Activated CD4-positive, alpha-beta T cell treated with anti-CD3 and anti-CD28 coated beads, Interleukin-2, amount 50 U/mL, for 24 hours (primary cell): ENCODE measurements around the gene PIK3AP1.

Experiments used
- DNase-seq, 2 donors: peaks; one replicate each; pipeline ENCODE4 v3.0.0-alpha.2; 2020; ENCODE audit warnings: low read depth in 1 of 2, low spot score in 1 of 2

The PIK3AP1 gene

DNA sequence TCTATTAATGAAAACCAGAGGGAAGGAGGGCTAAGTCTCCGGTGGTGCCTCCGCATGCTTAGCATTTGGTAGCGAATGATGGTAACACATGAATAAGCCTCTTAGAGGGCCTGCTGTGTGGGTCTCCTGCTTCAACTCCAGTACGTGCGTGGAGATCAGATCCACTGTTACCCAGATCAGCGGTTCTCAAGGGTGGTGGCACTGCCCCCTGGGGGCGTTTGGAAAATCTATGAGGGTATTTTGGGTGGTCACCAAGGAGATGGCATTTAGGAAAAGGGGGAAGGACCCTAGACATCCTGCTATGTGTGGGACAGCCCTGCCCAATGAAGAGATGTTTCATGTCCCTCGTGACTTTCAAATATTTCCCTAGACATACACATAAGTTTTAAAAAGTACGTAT is 76.4 kb downstream of the PIK3AP1 start:
- no peak for DNase-seq

DNA sequence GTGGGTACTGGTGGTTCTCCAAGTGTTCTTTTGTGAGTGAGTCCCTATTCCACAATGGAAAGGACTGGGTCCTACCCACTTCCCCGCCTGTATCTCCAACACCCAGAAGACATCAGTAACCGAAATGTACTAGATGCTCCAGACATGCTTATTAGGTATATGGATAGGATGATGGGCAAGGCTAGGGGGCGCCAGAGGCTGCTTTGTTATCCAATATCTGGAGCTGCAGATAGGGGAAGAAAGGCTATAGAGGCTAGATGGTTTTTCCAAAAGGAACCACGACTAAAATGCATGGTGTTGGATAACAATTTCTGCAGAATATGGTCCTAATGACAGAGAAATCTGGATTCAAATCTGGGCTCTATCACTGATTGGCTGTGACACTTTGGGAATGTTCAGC is 77.3 kb downstream of the PIK3AP1 start:
- peak in 1 of 2 donors; percentile 28 for DNase-seq

GRCh38 chr10:96642530-96642929 is 77.8 kb downstream of the PIK3AP1 start:
- DNase-seq: no peak

DNA sequence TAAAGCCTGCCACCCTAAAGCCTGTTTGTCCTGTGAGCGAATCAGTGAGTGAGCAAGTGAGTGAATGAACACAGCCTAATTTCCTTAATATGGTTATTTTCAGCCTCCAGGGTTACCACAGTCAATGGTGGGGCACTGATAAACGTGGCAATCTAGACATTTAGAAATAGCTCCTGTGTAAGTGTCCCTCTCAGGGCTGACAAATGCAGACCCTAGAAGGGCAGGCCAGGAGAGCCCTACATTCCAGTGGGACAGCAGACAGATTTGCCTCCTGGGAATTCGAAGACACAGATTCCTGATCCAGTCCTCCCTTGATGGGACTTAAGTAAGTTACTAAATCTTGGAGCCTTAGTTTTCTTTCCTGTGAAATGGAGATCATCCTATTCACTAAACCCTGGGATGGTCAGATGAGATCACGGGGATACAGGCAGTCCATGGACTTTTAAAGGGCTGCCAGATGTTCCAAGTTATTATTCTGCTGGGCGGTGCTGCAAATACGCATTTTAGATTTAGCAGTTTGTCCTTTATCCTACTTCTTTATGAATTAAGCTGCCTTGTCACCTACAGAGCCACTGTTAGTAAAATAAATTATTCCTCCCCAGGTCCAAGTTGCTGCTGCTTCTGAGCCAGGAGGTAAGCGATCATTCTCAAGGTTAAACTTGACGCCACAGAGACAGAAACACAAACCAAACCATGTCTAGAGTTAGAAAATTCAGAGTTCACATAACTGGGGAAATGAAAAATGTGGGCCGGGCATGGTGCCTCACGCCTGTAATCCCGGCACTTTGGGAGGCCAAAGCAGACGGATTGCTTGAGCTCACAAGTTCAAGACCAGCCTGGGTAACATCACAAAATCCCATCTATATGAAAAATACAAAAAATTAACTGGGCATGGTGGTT is 78.7 kb downstream of the PIK3AP1 start:
- no peak for DNase-seq

GRCh38 chr10:96639899-96640298 is 80.4 kb downstream of the PIK3AP1 start:
- DNase-seq: no peak

GRCh38 chr10:96638696-96639095 is 81.6 kb downstream of the PIK3AP1 start:
- DNase-seq: no peak

DNA sequence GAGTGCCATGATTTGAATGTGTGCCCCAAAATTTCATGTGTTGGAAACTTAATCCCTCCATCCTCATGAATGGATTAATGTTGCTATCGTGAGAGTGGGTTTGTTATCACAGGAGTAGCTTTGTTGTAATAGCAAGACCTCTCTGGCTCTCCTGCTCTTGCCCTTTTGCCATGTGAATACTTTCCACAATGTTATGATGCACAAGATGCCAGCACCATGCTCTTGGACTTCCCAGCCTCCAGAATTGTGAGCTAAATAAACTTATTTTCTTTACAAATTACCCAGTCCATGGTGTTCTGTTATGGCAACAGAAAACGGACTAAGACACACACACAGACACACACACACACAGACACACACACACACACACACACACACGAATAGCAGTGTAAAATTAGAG is 82.2 kb downstream of the PIK3AP1 start:
- DNase-seq: no peak

- DNase-seq: no peak
Measured at GRCh38 chr10:96637709-96638108, 82.6 kb downstream of the PIK3AP1 start.

- no peak for DNase-seq
Measured at GRCh38 chr10:96636551-96636950, 83.8 kb downstream of the PIK3AP1 start.

GRCh38 chr10:96632974-96633710 is 87.2 kb downstream of the PIK3AP1 start:
- no peak for DNase-seq

GRCh38 chr10:96627292-96627691 is 93.0 kb downstream of the PIK3AP1 start:
- no peak for DNase-seq

DNA sequence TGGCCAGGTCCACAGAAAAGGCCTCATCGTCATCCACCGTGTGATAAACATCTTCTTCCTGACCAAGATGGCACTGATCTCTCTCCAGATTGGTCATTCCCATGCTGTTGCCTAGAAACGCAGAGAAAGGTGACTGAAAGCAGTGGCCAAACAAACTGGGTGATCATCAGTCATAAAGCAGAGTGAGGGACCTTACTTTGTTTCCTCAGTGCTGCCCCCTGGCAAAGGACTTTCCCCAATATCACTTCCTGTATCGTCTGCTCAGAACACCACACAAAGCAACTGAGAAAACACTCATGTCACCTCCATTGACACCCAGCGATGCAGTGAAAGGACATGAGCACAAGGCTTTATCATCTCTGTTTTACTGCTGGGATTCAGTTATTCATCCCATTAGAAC is 93.5 kb downstream of the PIK3AP1 start:
- DNase-seq: no peak

DNA sequence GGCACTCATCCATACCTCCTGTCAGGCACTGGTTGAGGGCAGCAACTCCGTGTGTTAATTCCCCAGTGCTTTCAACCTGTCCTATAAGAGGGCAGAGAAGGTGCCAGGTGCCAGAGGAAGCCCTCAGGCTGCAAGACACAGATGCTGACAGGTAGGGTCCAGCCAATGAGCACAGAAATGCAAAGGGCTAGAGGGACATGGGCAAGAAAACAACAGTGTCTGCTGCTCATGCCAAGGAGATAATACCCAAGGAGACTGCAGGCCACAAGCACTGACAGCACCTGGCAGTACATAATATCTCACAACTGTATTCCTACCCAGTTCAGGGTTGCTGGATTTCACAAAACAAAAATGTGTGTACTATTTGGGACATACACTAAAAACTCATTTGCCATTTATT is 95.1 kb downstream of the PIK3AP1 start:
- no peak for DNase-seq

GRCh38 chr10:96622013-96622787 is 98.1 kb downstream of the PIK3AP1 start:
- no peak for DNase-seq

- no peak for DNase-seq
Measured at GRCh38 chr10:96619796-96620773, 100.2 kb downstream of the PIK3AP1 start.

- DNase-seq: no peak
Measured at GRCh38 chr10:96619120-96619519, 101.2 kb downstream of the PIK3AP1 start.

DNA sequence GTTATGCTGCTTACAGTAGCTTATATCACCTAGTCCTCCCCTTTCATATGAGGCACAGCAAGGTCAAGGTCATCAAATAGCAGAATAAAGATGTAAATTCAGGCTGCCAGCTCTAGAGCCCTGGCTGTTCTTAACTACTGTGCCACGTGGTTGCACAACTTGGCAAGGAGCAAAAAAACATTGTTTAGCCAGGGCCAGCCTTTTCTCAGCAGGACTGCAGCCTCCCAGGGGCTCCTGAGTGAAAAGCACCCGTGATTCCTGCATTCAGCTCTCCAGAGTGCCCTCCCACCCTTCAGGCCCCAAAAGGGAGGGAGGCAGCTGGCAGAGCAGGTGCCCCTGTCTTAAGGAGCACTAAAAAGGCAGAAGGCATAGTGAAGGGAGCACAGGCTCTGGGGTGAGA is 101.7 kb downstream of the PIK3AP1 start:
- DNase-seq: no peak

DNA sequence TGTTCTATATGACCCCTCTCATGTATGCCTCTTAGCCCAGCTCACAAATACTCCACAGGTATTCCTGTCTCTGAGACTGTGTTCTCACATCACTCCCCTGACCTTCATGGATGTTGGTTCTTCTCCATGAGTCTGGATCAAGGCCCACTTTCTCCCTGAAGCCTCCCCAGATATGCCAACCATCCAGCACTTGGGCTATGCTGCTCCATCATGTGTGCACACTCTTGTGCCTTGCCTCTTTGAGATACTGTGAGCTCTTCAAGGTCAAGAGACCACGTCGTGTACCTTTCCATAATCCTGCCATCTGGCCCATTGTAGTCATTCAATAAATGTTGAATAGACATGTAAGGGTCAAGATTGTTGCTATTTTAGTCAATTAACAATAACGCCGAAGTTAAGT is 103.4 kb downstream of the PIK3AP1 start:
- no peak for DNase-seq

DNA sequence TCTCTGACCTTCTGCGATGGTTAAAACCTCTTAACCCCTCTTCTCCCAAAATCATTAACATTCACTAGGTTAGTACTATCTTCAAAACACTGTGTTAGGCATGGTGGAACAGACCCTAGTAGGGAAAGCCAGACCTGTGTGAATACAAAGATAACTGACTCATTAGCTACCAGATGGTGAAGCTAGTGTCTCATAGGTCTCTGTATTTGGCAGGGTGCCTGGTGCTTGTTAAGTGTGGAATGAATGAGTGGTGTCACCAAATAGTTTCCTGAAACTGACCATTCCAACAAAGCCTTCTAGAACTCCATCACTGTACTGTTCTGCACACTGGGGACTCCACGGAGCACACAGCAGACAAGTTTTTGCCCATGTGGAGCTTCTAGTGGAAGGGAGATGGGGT is 105.8 kb downstream of the PIK3AP1 start:
- no peak for DNase-seq

GRCh38 chr10:96613576-96613975 is 106.7 kb downstream of the PIK3AP1 start:
- no peak for DNase-seq
